SK-N-SH (cell line): ENCODE results near the gene DGKD. TPM values are rescaled to one million over a fixed set of nuclear protein-coding genes. Genes with fewer than 3 reads are reported as not detected.

ENCODE experiments used
- CTCF ChIA-PET: fragments of 300-600, 350-600 bp; formaldehyde crosslinking; extraction: SDS; loops from one replicate; lab custom pipeline; 2021; lab: Yijun Ruan, JAX
- POLR2A ChIA-PET: fragments of 350-600 bp; sonication (Branson Sonifier 250); formaldehyde crosslinking; extraction: SDS; loops from one replicate; lab custom pipeline; 2020; ENCODE audit warnings: antibody characterized with exemption, inconsistent platforms; lab: Yijun Ruan, JAX
- DNase-seq: peaks from one replicate; pipeline ENCODE4 v3.0.0; 2012
- H2AFZ ChIP-seq: fragments of 200-600 bp; sonication (generic); 2 replicates; pipeline ENCODE4 v1.8.1; 2016; ENCODE audit warnings: antibody characterized with exemption, mild to moderate bottlenecking, low read depth
- H3F3A ChIP-seq: fragments of 200-600 bp; sonication (generic); replicated peaks from 2 replicates; pipeline ENCODE3; 2016; ENCODE audit warnings: antibody characterized with exemption, mild to moderate bottlenecking; ENCODE audit not compliant: insufficient read depth
- H3K27ac ChIP-seq, 2 experiments: fragments of 200-500 bp in 1 of 2; fragments of 200-600 bp in 1 of 2; sonication (Bioruptor generic) in 1 of 2; sonication (generic), shearing (Covaris generic) in 1 of 2; 2 replicates each; pipeline versions ENCODE4 v1.5.1 to v1.6.1; 2014 to 2016; ENCODE audit warnings: low read depth in 2 of 2, inconsistent platforms in 1 of 2, low read length in 1 of 2, mild to moderate bottlenecking in 1 of 2, mixed read lengths in 1 of 2
- H3K27me3 ChIP-seq: fragments of 200-600 bp; sonication (generic), shearing (Covaris generic); 2 replicates; pipeline ENCODE4 v1.6.1; 2016; ENCODE audit warnings: mixed run types; ENCODE audit not compliant: insufficient read depth
- H3K36me3 ChIP-seq, 2 experiments: fragments of 200-500 bp in 1 of 2; fragments of 200-600 bp in 1 of 2; sonication (Bioruptor generic) in 1 of 2; sonication (generic) in 1 of 2; replicated peaks in 1 of 2; 2 replicates each; pipeline versions ENCODE3 to v1.5.1; 2014 to 2016; ENCODE audit warnings: low read length in 1 of 2, mild to moderate bottlenecking in 1 of 2; ENCODE audit not compliant: insufficient read depth in 2 of 2, control insufficient read depth in 1 of 2
- H3K4me1 ChIP-seq, 2 experiments: fragments of 200-500 bp in 1 of 2; fragments of 200-600 bp in 1 of 2; sonication (Bioruptor generic) in 1 of 2; sonication (generic), shearing (Covaris generic) in 1 of 2; 2 replicates each; pipeline versions ENCODE4 v1.5.1 to v1.6.1; 2014 to 2016; ENCODE audit warnings: low read depth in 1 of 2, low read length in 1 of 2, mixed run types in 1 of 2; ENCODE audit not compliant: insufficient read depth in 2 of 2, control insufficient read depth in 1 of 2
- H3K4me2 ChIP-seq: fragments of 200-600 bp; sonication (generic), shearing (Covaris generic); 2 replicates; pipeline ENCODE4 v1.6.1; 2017; ENCODE audit warnings: mixed run types
- H3K4me3 ChIP-seq, 2 experiments: fragments of 200-500 bp in 1 of 2; fragments of 200-600 bp in 1 of 2; sonication (Bioruptor generic) in 1 of 2; sonication (generic), shearing (Covaris generic) in 1 of 2; 2 replicates each; pipeline versions ENCODE4 v1.5.1 to v1.8.1; 2014 to 2016; ENCODE audit warnings: low read depth in 2 of 2, inconsistent platforms in 1 of 2, low read length in 1 of 2, mild to moderate bottlenecking in 1 of 2, mixed read lengths in 1 of 2, moderate library complexity in 1 of 2
- H3K79me2 ChIP-seq: fragments of 200-600 bp; sonication (generic); 2 replicates; pipeline ENCODE4 v1.8.1; 2017; ENCODE audit warnings: mild to moderate bottlenecking; ENCODE audit not compliant: insufficient read depth
- H3K9ac ChIP-seq: fragments of 200-600 bp; sonication (generic); 2 replicates; pipeline ENCODE4 v1.6.1; 2017; ENCODE audit warnings: mixed run types
- H3K9me2 ChIP-seq: fragments of 200-600 bp; sonication (generic); 2 replicates; pipeline ENCODE4 v1.6.1; 2017; ENCODE audit warnings: mixed run types
- H3K9me3 ChIP-seq: fragments of 200-600 bp; sonication (generic); 2 replicates; pipeline ENCODE4 v1.6.1; 2017; ENCODE audit warnings: mixed run types, mild to moderate bottlenecking, moderate library complexity
- H4K20me1 ChIP-seq: fragments of 200-600 bp; sonication (generic); 2 replicates; pipeline ENCODE4 v1.6.1; 2017; ENCODE audit warnings: mild to moderate bottlenecking, mixed run types; ENCODE audit not compliant: insufficient read depth
- CHD2 ChIP-seq: fragments of 150-350 bp; IDR thresholded peaks from 2 replicates; pipeline ENCODE4 v1.6.1; 2018; ENCODE audit warnings: low read length; ENCODE audit not compliant: partially characterized antibody
- ELF1 ChIP-seq: IDR thresholded peaks from 2 replicates; pipeline ENCODE4 v1.4.0; 2012
- EP300 ChIP-seq, 2 experiments: IDR thresholded peaks; 2 replicates each; pipeline versions ENCODE4 v1.4.0 to v1.6.1; 2012; ENCODE audit warnings: borderline replicate concordance in 1 of 2, low read depth in 1 of 2, low read length in 1 of 2
- FOSL2 ChIP-seq: IDR thresholded peaks from 2 replicates; pipeline ENCODE4 v1.4.0; 2012; ENCODE audit warnings: low read depth, mild to moderate bottlenecking, moderate library complexity, borderline replicate concordance
- FOXJ3 ChIP-seq: sonication (generic); formaldehyde crosslinking; IDR thresholded peaks from 2 replicates; pipeline ENCODE4 v1.5.1; 2020; ENCODE audit warnings: mild to moderate bottlenecking, missing genetic modification reagents
- FOXM1 ChIP-seq: IDR thresholded peaks from 2 replicates; pipeline ENCODE4 v1.4.0; 2012; ENCODE audit warnings: low read depth, mild to moderate bottlenecking
- GABPA ChIP-seq: IDR thresholded peaks from 2 replicates; pipeline ENCODE4 v1.4.0; 2012; ENCODE audit warnings: low read depth, mild to moderate bottlenecking
- MEF2A ChIP-seq: IDR thresholded peaks from 2 replicates; pipeline ENCODE4 v1.4.0; 2012; ENCODE audit warnings: low read depth, borderline replicate concordance
- MXI1 ChIP-seq: IDR thresholded peaks from 2 replicates; pipeline ENCODE4 v1.6.1; 2012; ENCODE audit warnings: mild to moderate bottlenecking, low read depth, low read length, improper control_type of control experiment
- NFIC ChIP-seq: IDR thresholded peaks from 2 replicates; pipeline ENCODE4 v1.4.0; 2012; ENCODE audit warnings: borderline replicate concordance
- NRF1 ChIP-seq: IDR thresholded peaks from 2 replicates; pipeline ENCODE4 v1.6.1; 2012; ENCODE audit warnings: low read depth, mild to moderate bottlenecking, low read length
- RCOR1 ChIP-seq: fragments of 150-350 bp; IDR thresholded peaks from 2 replicates; pipeline ENCODE4 v1.6.1; 2017; ENCODE audit warnings: antibody characterized with exemption, low read length
- RXRA ChIP-seq: IDR thresholded peaks from 2 replicates; pipeline ENCODE4 v1.4.0; 2012; ENCODE audit warnings: low read depth, mild to moderate bottlenecking, borderline replicate concordance
- SIN3A ChIP-seq: IDR thresholded peaks from 2 replicates; pipeline ENCODE4 v1.6.1; 2012; ENCODE audit warnings: low read depth, mild to moderate bottlenecking, low read length, moderate library complexity, borderline replicate concordance
- SMC3 ChIP-seq: IDR thresholded peaks from 2 replicates; pipeline ENCODE4 v1.6.1; 2012; ENCODE audit warnings: low read depth, low read length, improper control_type of control experiment
- TCF12 ChIP-seq: IDR thresholded peaks from 2 replicates; pipeline ENCODE4 v1.4.0; 2012
- TEAD4 ChIP-seq: IDR thresholded peaks from 2 replicates; pipeline ENCODE4 v1.4.0; 2012; ENCODE audit warnings: mild to moderate bottlenecking, borderline replicate concordance; ENCODE audit not compliant: insufficient read depth
- YY1 ChIP-seq: IDR thresholded peaks from 2 replicates; pipeline ENCODE4 v1.4.0; 2012; ENCODE audit warnings: low read depth, mild to moderate bottlenecking
- ZBTB33 ChIP-seq: IDR thresholded peaks from 2 replicates; pipeline ENCODE4 v1.4.0; 2012; ENCODE audit warnings: low read depth, borderline replicate concordance
- WGBS: methylation state at CpG from one replicate; pipeline ENCODE4 v1.1.6; 2017; ENCODE audit warnings: low lambda C conversion rate; 5-methylcytosine and 5-hydroxymethylcytosine counted together
- polyA plus RNA-seq, 3 experiments: library from polyadenylated mRNA; depleted of rRNA; stranded (reverse); fragments of >200 nt; gene quantifications; 2 replicates each; pipeline ENCODE4 v1.2.3, GENCODE V29; 2012
- TF ChIP-seq, protein P1 (sequence below): IDR thresholded peaks from 2 replicates; pipeline ENCODE4; 2012
- TF ChIP-seq, protein P2 (sequence below): IDR thresholded peaks from 2 replicates; pipeline ENCODE4 v1.4.0; 2012; ENCODE audit warnings: low read depth
- TF ChIP-seq, protein P3 (sequence below): IDR thresholded peaks from 2 replicates; pipeline ENCODE4 v1.4.0; 2012; ENCODE audit warnings: low read depth, borderline replicate concordance
- TF ChIP-seq, protein P4 (sequence below): fragments of 150-350 bp; IDR thresholded peaks from 2 replicates; pipeline ENCODE4 v1.6.1; 2017; ENCODE audit warnings: antibody characterized with exemption, low read length, low read depth, borderline replicate concordance

Gene DGKD
- polyA plus RNA-seq, 1 of the 3 experiments (the other 2 are of a cell fraction), result 21.7 TPM

- no peak overlapping the region for H3K4me3 ChIP-seq
- H3K9me3 ChIP-seq, result no peaks in the 10 kb centered on the region
- H4K20me1 ChIP-seq, result no peaks in the 10 kb centered on the region
- ChIA-PET CTCF (interaction anchor here (1.8 kb wide), 1 partner anchor 213 kb away, joined by 5 read pairs; no protein-coding TSS in a partner anchor), POLR2A (no interaction called here)
- H3F3A ChIP-seq, result no peaks in the 10 kb centered on the region
- no peaks in the 10 kb centered on the region for H3K9me2 ChIP-seq
- no peaks in the 10 kb centered on the region for H3K79me2 ChIP-seq
- TF ChIP-seq, protein P1, sequence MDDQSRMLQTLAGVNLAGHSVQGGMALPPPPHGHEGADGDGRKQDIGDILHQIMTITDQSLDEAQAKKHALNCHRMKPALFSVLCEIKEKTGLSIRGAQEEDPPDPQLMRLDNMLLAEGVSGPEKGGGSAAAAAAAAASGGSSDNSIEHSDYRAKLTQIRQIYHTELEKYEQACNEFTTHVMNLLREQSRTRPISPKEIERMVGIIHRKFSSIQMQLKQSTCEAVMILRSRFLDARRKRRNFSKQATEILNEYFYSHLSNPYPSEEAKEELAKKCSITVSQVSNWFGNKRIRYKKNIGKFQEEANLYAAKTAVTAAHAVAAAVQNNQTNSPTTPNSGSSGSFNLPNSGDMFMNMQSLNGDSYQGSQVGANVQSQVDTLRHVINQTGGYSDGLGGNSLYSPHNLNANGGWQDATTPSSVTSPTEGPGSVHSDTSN, result no peak
- TF ChIP-seq SMC3 (no peak), RCOR1 (no peak), TEAD4 (no peak), SIN3A (no peak), MXI1 (no peak), FOXJ3 (no peak), EP300 (IDR thresholded peaks at IDR 0.05; ENCODE audit: borderline replicate concordance in 1 of 2, low read depth in 1 of 2, low read length in 1 of 2) (no peak), NRF1 (no peak), MEF2A (no peak), GABPA (no peak), YY1 (no peak), ELF1 (no peak), NFIC (no peak), FOXM1 (no peak)
- TF ChIP-seq, protein P2, sequence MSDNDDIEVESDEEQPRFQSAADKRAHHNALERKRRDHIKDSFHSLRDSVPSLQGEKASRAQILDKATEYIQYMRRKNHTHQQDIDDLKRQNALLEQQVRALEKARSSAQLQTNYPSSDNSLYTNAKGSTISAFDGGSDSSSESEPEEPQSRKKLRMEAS, result no peak
- H2AFZ ChIP-seq, result no peak overlapping the region
- no peak for DNase-seq
- H3K4me2 ChIP-seq, result no peak overlapping the region
- H3K36me3 ChIP-seq, result peaks cover 51 to 66% of the 10 kb centered on the region in 2 experiments
- no peaks in the 10 kb centered on the region for H3K4me1 ChIP-seq
- WGBS, result 96% methylated on average over 2 of the region's 2 CpGs
- no peaks in the 10 kb centered on the region for H3K27me3 ChIP-seq
- no peak overlapping the region for H3K9ac ChIP-seq
- no peak overlapping the region for H3K27ac ChIP-seq
Observed at GRCh38 chr2:233498126-233498525, 143.8 kb downstream of the DGKD start.

DNA sequence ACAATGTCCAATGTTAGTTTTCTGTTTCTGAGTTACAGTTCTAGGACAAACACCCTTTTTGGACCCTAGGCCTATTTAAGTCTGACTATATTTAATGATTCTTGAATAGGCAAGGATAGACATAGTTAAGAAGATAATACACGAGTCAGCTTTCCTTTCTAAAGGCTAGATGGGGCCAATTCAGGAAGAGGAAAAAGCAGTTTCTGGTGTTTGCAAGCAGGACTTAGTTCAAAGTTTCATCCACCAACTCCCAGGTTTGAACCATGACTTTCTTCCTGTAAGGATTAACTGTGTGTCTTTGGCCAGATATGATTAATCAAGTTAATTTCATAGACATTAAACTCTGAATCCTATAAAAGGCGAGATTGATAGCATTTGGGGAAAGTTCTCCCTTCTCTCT, 145.6 kb downstream of the DGKD start:
- H3K9me3 ChIP-seq, result peaks cover 10% of the 10 kb centered on the region
- H3K27ac ChIP-seq, result no peak overlapping the region
- no peaks in the 10 kb centered on the region for H4K20me1 ChIP-seq
- H3K27me3 ChIP-seq, result no peaks in the 10 kb centered on the region
- H3K4me1 ChIP-seq, result no peaks in the 10 kb centered on the region
- H3K9ac ChIP-seq, result no peak overlapping the region
- no peak for DNase-seq
- no peaks in the 10 kb centered on the region for H3K79me2 ChIP-seq
- 83% methylated on average over 2 of the region's 2 CpGs for WGBS
- no peaks in the 10 kb centered on the region for H3K9me2 ChIP-seq
- no peak overlapping the region for H3K4me2 ChIP-seq
- peaks cover 4% of the 10 kb centered on the region for H3F3A ChIP-seq
- peaks cover 50 to 68% of the 10 kb centered on the region in 2 experiments for H3K36me3 ChIP-seq
- CTCF ChIA-PET, result no interaction called here
- no peak overlapping the region for H3K4me3 ChIP-seq
- POLR2A ChIA-PET, result no interaction called here
- no peak overlapping the region for H2AFZ ChIP-seq
- TF ChIP-seq, protein P3, sequence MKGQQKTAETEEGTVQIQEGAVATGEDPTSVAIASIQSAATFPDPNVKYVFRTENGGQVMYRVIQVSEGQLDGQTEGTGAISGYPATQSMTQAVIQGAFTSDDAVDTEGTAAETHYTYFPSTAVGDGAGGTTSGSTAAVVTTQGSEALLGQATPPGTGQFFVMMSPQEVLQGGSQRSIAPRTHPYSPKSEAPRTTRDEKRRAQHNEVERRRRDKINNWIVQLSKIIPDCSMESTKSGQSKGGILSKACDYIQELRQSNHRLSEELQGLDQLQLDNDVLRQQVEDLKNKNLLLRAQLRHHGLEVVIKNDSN, result no peak
- TF ChIP-seq GABPA (no peak), ZBTB33 (no peak), TCF12 (no peak), CHD2 (no peak), RXRA (no peak), FOXJ3 (no peak), FOXM1 (no peak), TEAD4 (no peak), SIN3A (no peak), FOSL2 (no peak)
- TF ChIP-seq, protein P2, result no peak
- TF ChIP-seq, protein P1, result no peak
- TF ChIP-seq, protein P4, sequence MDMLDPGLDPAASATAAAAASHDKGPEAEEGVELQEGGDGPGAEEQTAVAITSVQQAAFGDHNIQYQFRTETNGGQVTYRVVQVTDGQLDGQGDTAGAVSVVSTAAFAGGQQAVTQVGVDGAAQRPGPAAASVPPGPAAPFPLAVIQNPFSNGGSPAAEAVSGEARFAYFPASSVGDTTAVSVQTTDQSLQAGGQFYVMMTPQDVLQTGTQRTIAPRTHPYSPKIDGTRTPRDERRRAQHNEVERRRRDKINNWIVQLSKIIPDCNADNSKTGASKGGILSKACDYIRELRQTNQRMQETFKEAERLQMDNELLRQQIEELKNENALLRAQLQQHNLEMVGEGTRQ, result no peak
